ENCODE data around the gene GATB. TPM values are rescaled to one million over a fixed set of nuclear protein-coding genes. Genes with fewer than 3 reads are reported as not detected.

The GATB gene
- total RNA-seq, 1 experiment from 2014 or later: 20.4 TPM

- H3K9ac ChIP-seq (ENCODE audit: low read length): peak overlapping the region; percentile 16; the same call in 1 of the 2 replicates
- BruUV-seq (replicated peaks): no TSS peak
- ChIA-PET CTCF (no interaction called here), POLR2A (ENCODE audit: unreplicated experiment) (interaction anchor here (0.6 to 0.8 kb wide), 2 partner anchors 64 to 320 kb away, joined by 5 to 6 read pairs; no protein-coding TSS in a partner anchor)
- no peaks in the 10 kb centered on the region for H3K36me3 ChIP-seq (ENCODE audit: low read depth, low read length)
- peak overlapping the region; percentile 56 for H3K4me2 ChIP-seq (ENCODE audit: low read length)
- H3K4me1 ChIP-seq (ENCODE audit: insufficient read depth, low read length): peaks cover 25% of the 10 kb centered on the region
- no peak overlapping the region for H3K4me3 ChIP-seq (ENCODE audit: low read length)
- ATAC-seq: peak; percentile 80
- TF ChIP-seq EZH2 (IDR thresholded peaks at IDR 0.05; ENCODE audit: low read length, unreplicated experiment) (no peak), EZH2phosphoT487 (IDR thresholded peaks at IDR 0.05; ENCODE audit: borderline replicate concordance, low read length) (no peak)
- TF ChIP-seq, protein P1, sequence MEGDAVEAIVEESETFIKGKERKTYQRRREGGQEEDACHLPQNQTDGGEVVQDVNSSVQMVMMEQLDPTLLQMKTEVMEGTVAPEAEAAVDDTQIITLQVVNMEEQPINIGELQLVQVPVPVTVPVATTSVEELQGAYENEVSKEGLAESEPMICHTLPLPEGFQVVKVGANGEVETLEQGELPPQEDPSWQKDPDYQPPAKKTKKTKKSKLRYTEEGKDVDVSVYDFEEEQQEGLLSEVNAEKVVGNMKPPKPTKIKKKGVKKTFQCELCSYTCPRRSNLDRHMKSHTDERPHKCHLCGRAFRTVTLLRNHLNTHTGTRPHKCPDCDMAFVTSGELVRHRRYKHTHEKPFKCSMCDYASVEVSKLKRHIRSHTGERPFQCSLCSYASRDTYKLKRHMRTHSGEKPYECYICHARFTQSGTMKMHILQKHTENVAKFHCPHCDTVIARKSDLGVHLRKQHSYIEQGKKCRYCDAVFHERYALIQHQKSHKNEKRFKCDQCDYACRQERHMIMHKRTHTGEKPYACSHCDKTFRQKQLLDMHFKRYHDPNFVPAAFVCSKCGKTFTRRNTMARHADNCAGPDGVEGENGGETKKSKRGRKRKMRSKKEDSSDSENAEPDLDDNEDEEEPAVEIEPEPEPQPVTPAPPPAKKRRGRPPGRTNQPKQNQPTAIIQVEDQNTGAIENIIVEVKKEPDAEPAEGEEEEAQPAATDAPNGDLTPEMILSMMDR (conservative IDR thresholded peaks at IDR 0.05; ENCODE audit: low read depth, low read length): no peak
- H3F3A ChIP-seq (ENCODE audit: low read length, unreplicated experiment): no peaks in the 10 kb centered on the region
- no peaks in the 10 kb centered on the region for H4K20me1 ChIP-seq (ENCODE audit: low read length)
- H3K9me2 ChIP-seq (replicated peaks; ENCODE audit: low read length): no peaks in the 10 kb centered on the region
- peak overlapping the region; percentile 9; the same call in 1 of the 2 replicates for H2AFZ ChIP-seq (ENCODE audit: low read length)
- H3K27ac ChIP-seq (ENCODE audit: low read length): peak overlapping the region; percentile 76
- peak; percentile 47 for DNase-seq
- no peaks in the 10 kb centered on the region for H3K9me3 ChIP-seq (ENCODE audit: low read length)
- no peaks in the 10 kb centered on the region for H3K27me3 ChIP-seq (ENCODE audit: low read length)
- H3K79me2 ChIP-seq (ENCODE audit: low read length): no peaks in the 10 kb centered on the region
- intact Hi-C loops (cut with micrococcal nuclease): no loop called here
These were observed 70.5 kb downstream of the GATB start for GRCh38 chr4:151690164-151690870.

DNA sequence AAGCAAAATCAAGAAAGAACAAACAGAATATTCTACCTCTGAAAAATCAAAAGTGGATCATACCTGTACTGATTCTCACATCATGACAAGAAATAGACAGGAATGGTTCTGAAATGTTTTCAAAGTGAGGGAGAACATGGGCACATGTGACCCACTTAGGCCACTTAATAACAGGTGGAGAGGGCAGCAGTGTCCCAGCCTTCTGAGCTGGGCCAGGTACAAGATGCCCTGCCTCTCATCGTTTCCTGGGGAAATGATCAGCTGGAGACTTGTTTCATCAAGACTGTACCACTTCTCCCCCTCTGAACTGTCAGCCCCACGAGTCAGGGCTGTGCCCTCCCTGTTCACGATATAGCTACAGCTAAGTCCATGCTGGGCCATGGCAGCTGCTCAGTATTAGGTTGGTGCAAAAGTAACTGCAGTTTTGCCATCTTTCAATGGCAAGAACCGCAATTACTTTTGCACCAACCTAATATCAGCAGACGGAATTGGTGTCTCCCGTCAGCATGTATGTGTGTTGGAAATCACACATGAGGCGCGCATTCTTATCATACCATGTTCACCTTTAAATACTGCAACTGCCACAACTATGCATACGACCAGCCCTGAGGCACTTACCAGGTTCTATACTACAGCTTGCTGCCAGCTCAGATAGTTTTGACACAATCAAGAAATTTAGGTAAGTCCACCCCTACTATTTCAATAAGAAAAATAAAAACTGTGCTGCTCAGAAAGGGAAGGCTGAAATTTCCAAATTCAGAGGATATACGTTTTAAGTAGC lies 71.4 kb downstream of the GATB start:
- Histone ChIP-seq H2AFZ (ENCODE audit: low read length) (no peak overlapping the region), H3K27ac (ENCODE audit: low read length) (peak overlapping the region; percentile 76), H3F3A (ENCODE audit: low read length, unreplicated experiment) (no peaks in the 10 kb centered on the region), H3K9ac (ENCODE audit: low read length) (no peak overlapping the region), H4K20me1 (ENCODE audit: low read length) (no peaks in the 10 kb centered on the region), H3K4me3 (ENCODE audit: low read length) (no peak overlapping the region), H3K79me2 (ENCODE audit: low read length) (no peaks in the 10 kb centered on the region), H3K36me3 (ENCODE audit: low read depth, low read length) (no peaks in the 10 kb centered on the region), H3K4me1 (ENCODE audit: insufficient read depth, low read length) (peaks cover 25% of the 10 kb centered on the region), H3K4me2 (ENCODE audit: low read length) (peak overlapping the region; percentile 56), H3K27me3 (ENCODE audit: low read length) (no peaks in the 10 kb centered on the region), H3K9me2 (replicated peaks; ENCODE audit: low read length) (no peaks in the 10 kb centered on the region), H3K9me3 (ENCODE audit: low read length) (no peaks in the 10 kb centered on the region)
- no peak for DNase-seq
- BruUV-seq (replicated peaks): no TSS peak
- intact Hi-C loops (cut with micrococcal nuclease): no loop called here
- no peak for ATAC-seq
- TF ChIP-seq EZH2 (IDR thresholded peaks at IDR 0.05; ENCODE audit: low read length, unreplicated experiment) (no peak), EZH2phosphoT487 (IDR thresholded peaks at IDR 0.05; ENCODE audit: borderline replicate concordance, low read length) (no peak)
- TF ChIP-seq, protein P1 (conservative IDR thresholded peaks at IDR 0.05; ENCODE audit: low read depth, low read length): no peak
- ChIA-PET CTCF (no interaction called here), POLR2A (ENCODE audit: unreplicated experiment) (interaction anchor here (0.6 kb wide), 1 partner anchor 65 kb away, joined by 6 read pairs; no protein-coding TSS in a partner anchor)

DNA sequence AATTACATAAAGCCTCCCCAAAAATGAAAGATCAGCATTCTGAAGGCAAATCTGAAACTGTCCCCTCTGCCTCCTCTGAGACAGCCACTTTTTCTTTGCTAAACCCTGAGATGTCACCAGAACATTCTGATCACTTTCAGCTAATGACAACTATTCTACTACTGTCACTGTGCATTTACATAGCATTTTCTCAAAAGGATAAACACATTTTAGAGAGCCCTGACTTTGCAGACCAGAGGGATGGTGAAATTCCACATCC lies 72.1 kb downstream of the GATB start:
- ATAC-seq: no peak
- TF ChIP-seq, protein P1 (conservative IDR thresholded peaks at IDR 0.05; ENCODE audit: low read depth, low read length): no peak
- no peak for TF ChIP-seq EZH2phosphoT487 (IDR thresholded peaks at IDR 0.05; ENCODE audit: borderline replicate concordance, low read length)
- no peak for TF ChIP-seq EZH2 (IDR thresholded peaks at IDR 0.05; ENCODE audit: low read length, unreplicated experiment)
- Histone ChIP-seq H3K4me2 (ENCODE audit: low read length) (no peak overlapping the region), H3K27me3 (ENCODE audit: low read length) (no peaks in the 10 kb centered on the region), H3K9me2 (replicated peaks; ENCODE audit: low read length) (no peaks in the 10 kb centered on the region), H3K9me3 (ENCODE audit: low read length) (no peaks in the 10 kb centered on the region), H3K4me1 (ENCODE audit: insufficient read depth, low read length) (peaks cover 25% of the 10 kb centered on the region), H3F3A (ENCODE audit: low read length, unreplicated experiment) (no peaks in the 10 kb centered on the region), H2AFZ (ENCODE audit: low read length) (no peak overlapping the region), H3K9ac (ENCODE audit: low read length) (no peak overlapping the region), H3K79me2 (ENCODE audit: low read length) (no peaks in the 10 kb centered on the region), H4K20me1 (ENCODE audit: low read length) (no peaks in the 10 kb centered on the region), H3K36me3 (ENCODE audit: low read depth, low read length) (no peaks in the 10 kb centered on the region), H3K4me3 (ENCODE audit: low read length) (no peak overlapping the region), H3K27ac (ENCODE audit: low read length) (no peak overlapping the region)
- intact Hi-C loops (cut with micrococcal nuclease): no loop called here
- ChIA-PET POLR2A (ENCODE audit: unreplicated experiment) (no interaction called here), CTCF (no interaction called here)
- no TSS peak for BruUV-seq (replicated peaks)
- DNase-seq: no peak
